Loucy (cell line): Measurements from ENCODE around the gene IRS1.

Experiments
- H2AFZ ChIP-seq: fragments of 200-600 bp; sonication (generic); 2 replicates; pipeline ENCODE4 v1.6.0; 2016; ENCODE audit warnings: antibody characterized with exemption, mild to moderate bottlenecking, low read length, moderate library complexity
- H3F3A ChIP-seq: fragments of 200-600 bp; 2 replicates; pipeline ENCODE4 v1.6.0; 2016; ENCODE audit warnings: antibody characterized with exemption, low read depth, mild to moderate bottlenecking
- H3K27me3 ChIP-seq: fragments of 200-600 bp; sonication (generic); 2 replicates; pipeline ENCODE4 v1.6.1; 2014; ENCODE audit warnings: low read length, mild to moderate bottlenecking; ENCODE audit not compliant: insufficient read depth, poor library complexity, severe bottlenecking
- H3K36me3 ChIP-seq: fragments of 200-600 bp; sonication (generic); 2 replicates; pipeline ENCODE4 v1.6.1; 2016; ENCODE audit warnings: low read length; ENCODE audit not compliant: insufficient read depth
- H3K4me1 ChIP-seq: fragments of 200-600 bp; sonication (generic); 2 replicates; pipeline ENCODE4 v1.5.1; 2014; ENCODE audit warnings: low read length, mild to moderate bottlenecking; ENCODE audit not compliant: insufficient read depth, poor library complexity, severe bottlenecking
- H3K4me2 ChIP-seq: fragments of 200-600 bp; sonication (generic); 2 replicates; pipeline ENCODE4 v1.6.0; 2014; ENCODE audit warnings: antibody characterized with exemption, low read length, low read depth, mild to moderate bottlenecking; ENCODE audit not compliant: poor library complexity, severe bottlenecking
- H3K4me3 ChIP-seq: fragments of 200-600 bp; sonication (generic); 2 replicates; pipeline ENCODE4 v1.5.1; 2014; ENCODE audit warnings: low read length, mild to moderate bottlenecking, mixed read lengths; ENCODE audit not compliant: poor library complexity, severe bottlenecking
- H3K79me2 ChIP-seq: fragments of 200-600 bp; sonication (generic); 2 replicates; pipeline ENCODE4 v1.6.1; 2014; ENCODE audit warnings: low read length; ENCODE audit not compliant: insufficient read depth
- H3K9ac ChIP-seq: fragments of 200-600 bp; sonication (generic); 2 replicates; pipeline ENCODE4 v1.6.0; 2014; ENCODE audit warnings: mild to moderate bottlenecking, low read depth, low read length, moderate library complexity; ENCODE audit not compliant: poor library complexity, severe bottlenecking
- H3K9me2 ChIP-seq: fragments of 200-600 bp; sonication (generic); replicated peaks from 2 replicates; pipeline ENCODE4 v1.6.1; 2016; ENCODE audit warnings: low read depth, low read length, mixed read lengths
- H3K9me3 ChIP-seq: fragments of 200-600 bp; sonication (generic); 2 replicates; pipeline ENCODE4 v1.6.1; 2014; ENCODE audit warnings: mild to moderate bottlenecking, antibody characterized with exemption, low read length, low read depth; ENCODE audit not compliant: insufficient read depth
- H4K20me1 ChIP-seq: fragments of 200-600 bp; sonication (generic); 2 replicates; pipeline ENCODE4 v1.6.0; 2014; ENCODE audit warnings: antibody characterized with exemption, low read length, mild to moderate bottlenecking; ENCODE audit not compliant: insufficient read depth, poor library complexity, severe bottlenecking
- CTCF ChIP-seq: fragments of 200-600 bp; sonication (generic); conservative IDR thresholded peaks from 2 replicates; pipeline ENCODE4 v1.5.1; 2014; ENCODE audit warnings: mild to moderate bottlenecking, antibody characterized with exemption, low read length
- EZH2phosphoT487 ChIP-seq: fragments of 200-600 bp; IDR thresholded peaks from 2 replicates; pipeline ENCODE4 v1.6.1; 2018; ENCODE audit warnings: antibody characterized with exemption, mild to moderate bottlenecking, moderate library complexity, borderline replicate concordance

IRS1 gene

GRCh38 chr2:226726546-226726945 is 73.1 kb downstream of the IRS1 start:
- H3F3A ChIP-seq = no peaks in the 10 kb centered on the region
- no peak for TF ChIP-seq CTCF
- TF ChIP-seq EZH2phosphoT487 = no peak
- no peaks in the 10 kb centered on the region for H3K79me2 ChIP-seq
- H3K9me3 ChIP-seq = no peaks in the 10 kb centered on the region
- H4K20me1 ChIP-seq = no peaks in the 10 kb centered on the region
- H3K27me3 ChIP-seq = no peaks in the 10 kb centered on the region
- H3K9me2 ChIP-seq = no peaks in the 10 kb centered on the region
- no peaks in the 10 kb centered on the region for H3K36me3 ChIP-seq
- H3K4me2 ChIP-seq = no peak overlapping the region
- H3K4me3 ChIP-seq = no peak overlapping the region
- no peaks in the 10 kb centered on the region for H3K4me1 ChIP-seq
- H3K9ac ChIP-seq = no peak overlapping the region
- no peak overlapping the region for H2AFZ ChIP-seq

- H3K9ac ChIP-seq = no peak overlapping the region
These were observed 74.3 kb downstream of the IRS1 start for GRCh38 chr2:226725126-226725860.

DNA sequence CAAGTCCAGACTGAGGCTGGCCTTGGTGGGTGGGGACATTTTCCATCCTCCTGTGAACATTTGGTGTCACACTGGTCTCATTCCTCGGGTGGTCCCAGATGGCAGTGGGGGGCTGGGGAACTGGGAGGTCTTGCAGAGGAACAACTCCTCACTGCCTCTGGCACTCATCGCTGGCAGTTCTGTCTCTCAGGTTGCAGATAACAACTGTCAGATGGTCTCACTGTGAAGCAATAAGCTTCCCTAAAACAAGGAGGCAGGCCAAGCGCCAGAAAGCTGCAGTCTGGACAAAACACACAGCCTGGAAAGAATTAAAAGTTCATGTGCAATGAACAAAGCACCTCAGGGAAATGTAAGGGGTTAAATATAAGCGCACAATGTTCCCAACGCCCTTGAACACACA is 78.1 kb downstream of the IRS1 start:
- Histone ChIP-seq H2AFZ (no peak overlapping the region), H3F3A (no peaks in the 10 kb centered on the region), H3K36me3 (no peaks in the 10 kb centered on the region), H3K4me2 (no peak overlapping the region), H3K27me3 (peaks cover 5% of the 10 kb centered on the region), H3K4me1 (no peaks in the 10 kb centered on the region), H3K9me2 (no peaks in the 10 kb centered on the region), H3K79me2 (no peaks in the 10 kb centered on the region), H3K9ac (no peak overlapping the region), H3K4me3 (no peak overlapping the region), H3K9me3 (no peaks in the 10 kb centered on the region), H4K20me1 (no peaks in the 10 kb centered on the region)
- TF ChIP-seq EZH2phosphoT487 (no peak), CTCF (no peak)

More at GRCh38 chr2:226725126-226725860, 74.3 kb downstream of the IRS1 start:
- no peaks in the 10 kb centered on the region for H3F3A ChIP-seq
- no peak overlapping the region for H3K4me2 ChIP-seq
- no peaks in the 10 kb centered on the region for H4K20me1 ChIP-seq
- no peak for TF ChIP-seq CTCF
- TF ChIP-seq EZH2phosphoT487 = no peak
- H3K79me2 ChIP-seq = no peaks in the 10 kb centered on the region
- H3K4me1 ChIP-seq = no peaks in the 10 kb centered on the region
- H3K36me3 ChIP-seq = no peaks in the 10 kb centered on the region
- no peak overlapping the region for H2AFZ ChIP-seq
- no peaks in the 10 kb centered on the region for H3K9me3 ChIP-seq
- H3K27me3 ChIP-seq = peaks cover 5% of the 10 kb centered on the region
- H3K4me3 ChIP-seq = no peak overlapping the region
- H3K9me2 ChIP-seq = no peaks in the 10 kb centered on the region
